ENCODE results near the gene HTR6. TPM values are rescaled to one million over a fixed set of nuclear protein-coding genes. Genes with fewer than 3 reads are reported as not detected.
"Not testable (repeated sequence)": the region's sequence is repeated elsewhere in the genome, so short reads cannot be mapped to it uniquely, and the experiment has no call there.

HTR6 gene
- total RNA-seq, 1 donor from 2014 or later = not detected

- no peaks in the 10 kb centered on the region for H3K27me3 Mint-ChIP-seq (ENCODE audit: low read depth)
- H3K36me3 Mint-ChIP-seq (ENCODE audit: low read depth) = peaks cover 5% of the 10 kb centered on the region
- no peak for DNase-seq (ENCODE audit: low read depth, low spot score)
- TF ChIP-seq, protein P1, sequence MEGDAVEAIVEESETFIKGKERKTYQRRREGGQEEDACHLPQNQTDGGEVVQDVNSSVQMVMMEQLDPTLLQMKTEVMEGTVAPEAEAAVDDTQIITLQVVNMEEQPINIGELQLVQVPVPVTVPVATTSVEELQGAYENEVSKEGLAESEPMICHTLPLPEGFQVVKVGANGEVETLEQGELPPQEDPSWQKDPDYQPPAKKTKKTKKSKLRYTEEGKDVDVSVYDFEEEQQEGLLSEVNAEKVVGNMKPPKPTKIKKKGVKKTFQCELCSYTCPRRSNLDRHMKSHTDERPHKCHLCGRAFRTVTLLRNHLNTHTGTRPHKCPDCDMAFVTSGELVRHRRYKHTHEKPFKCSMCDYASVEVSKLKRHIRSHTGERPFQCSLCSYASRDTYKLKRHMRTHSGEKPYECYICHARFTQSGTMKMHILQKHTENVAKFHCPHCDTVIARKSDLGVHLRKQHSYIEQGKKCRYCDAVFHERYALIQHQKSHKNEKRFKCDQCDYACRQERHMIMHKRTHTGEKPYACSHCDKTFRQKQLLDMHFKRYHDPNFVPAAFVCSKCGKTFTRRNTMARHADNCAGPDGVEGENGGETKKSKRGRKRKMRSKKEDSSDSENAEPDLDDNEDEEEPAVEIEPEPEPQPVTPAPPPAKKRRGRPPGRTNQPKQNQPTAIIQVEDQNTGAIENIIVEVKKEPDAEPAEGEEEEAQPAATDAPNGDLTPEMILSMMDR (conservative IDR thresholded peaks at IDR 0.05) = no peak
- H3K27ac Mint-ChIP-seq (ENCODE audit: unreplicated experiment) = no peak overlapping the region
- H3K4me1 Mint-ChIP-seq = no peaks in the 10 kb centered on the region
- no peak overlapping the region for H3K4me3 Mint-ChIP-seq
- H3K9me3 Mint-ChIP-seq = no peaks in the 10 kb centered on the region
These were observed 39.3 kb upstream of the HTR6 start for GRCh38 chr1:19625291-19625937.

GRCh38 chr1:19628879-19629278 is 35.8 kb upstream of the HTR6 start:
- H3K27ac Mint-ChIP-seq (ENCODE audit: unreplicated experiment) = peak overlapping the region; percentile 19
- no peak for DNase-seq (ENCODE audit: low read depth, low spot score)
- no peaks in the 10 kb centered on the region for H3K27me3 Mint-ChIP-seq (ENCODE audit: low read depth)
- TF ChIP-seq, protein P1 (conservative IDR thresholded peaks at IDR 0.05) = no peak
- no peak overlapping the region for H3K4me3 Mint-ChIP-seq
- H3K9me3 Mint-ChIP-seq = no peaks in the 10 kb centered on the region
- peaks cover 6% of the 10 kb centered on the region for H3K4me1 Mint-ChIP-seq
- H3K36me3 Mint-ChIP-seq (ENCODE audit: low read depth) = peaks cover 5% of the 10 kb centered on the region

DNA sequence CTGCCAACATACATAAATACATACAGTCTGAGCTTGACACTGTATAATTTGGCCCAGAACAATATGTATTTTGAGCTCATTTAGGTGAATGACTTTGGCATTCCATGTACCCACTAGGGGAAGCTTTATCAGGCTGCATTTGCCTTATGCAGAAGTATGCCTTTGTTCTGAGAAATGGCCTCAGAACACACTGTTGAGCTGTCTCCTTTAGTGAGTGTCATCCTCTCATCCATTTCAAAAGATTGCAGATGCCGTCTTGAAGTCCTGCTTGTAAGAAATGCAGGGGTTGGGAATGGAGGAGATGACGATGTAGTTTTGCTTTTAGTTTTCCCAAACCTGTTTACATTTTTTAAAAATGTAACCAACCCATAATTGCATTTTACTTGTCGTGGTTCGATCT is 35.3 kb upstream of the HTR6 start:
- Mint-ChIP-seq H3K9me3 (no peaks in the 10 kb centered on the region), H3K4me3 (no peak overlapping the region), H3K27me3 (ENCODE audit: low read depth) (no peaks in the 10 kb centered on the region), H3K27ac (ENCODE audit: unreplicated experiment) (no peak overlapping the region), H3K4me1 (peaks cover 6% of the 10 kb centered on the region), H3K36me3 (ENCODE audit: low read depth) (peaks cover 5% of the 10 kb centered on the region)
- TF ChIP-seq, protein P1 (conservative IDR thresholded peaks at IDR 0.05) = no peak
- no peak for DNase-seq (ENCODE audit: low read depth, low spot score)

DNA sequence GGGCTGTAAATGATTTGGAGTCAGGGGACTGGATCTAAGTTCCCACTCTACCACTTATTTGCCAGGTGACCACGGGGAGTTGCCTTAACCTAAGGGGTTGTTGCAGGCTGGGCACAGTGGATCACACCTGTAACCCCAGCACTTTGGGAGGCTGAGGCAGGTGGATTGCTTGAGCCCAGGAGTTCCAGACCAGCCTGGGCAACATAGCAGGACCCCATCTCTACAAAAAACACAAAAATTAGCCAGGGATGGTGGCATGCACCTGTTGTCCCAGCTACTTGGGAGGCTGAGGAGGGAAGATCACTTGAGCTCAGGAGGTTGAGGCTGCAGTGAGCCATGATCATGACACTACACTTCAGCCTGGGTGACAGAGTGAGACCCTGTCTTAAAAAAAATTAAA is 34.5 kb upstream of the HTR6 start:
- H3K4me1 Mint-ChIP-seq; H3K27ac Mint-ChIP-seq (ENCODE audit: unreplicated experiment); DNase-seq (ENCODE audit: low read depth, low spot score); H3K27me3 Mint-ChIP-seq (ENCODE audit: low read depth); H3K9me3 Mint-ChIP-seq; H3K36me3 Mint-ChIP-seq (ENCODE audit: low read depth); H3K4me3 Mint-ChIP-seq: not testable (repeated sequence)

GRCh38 chr1:19630720-19631395 is 33.8 kb upstream of the HTR6 start:
- Mint-ChIP-seq H3K27ac (ENCODE audit: unreplicated experiment) (no peak overlapping the region), H3K9me3 (no peaks in the 10 kb centered on the region), H3K27me3 (ENCODE audit: low read depth) (no peaks in the 10 kb centered on the region), H3K4me1 (peaks cover 6% of the 10 kb centered on the region), H3K4me3 (no peak overlapping the region), H3K36me3 (ENCODE audit: low read depth) (peaks cover 3% of the 10 kb centered on the region)
- DNase-seq (ENCODE audit: low read depth, low spot score) = no peak
- TF ChIP-seq, protein P1 (conservative IDR thresholded peaks at IDR 0.05) = no peak

DNA sequence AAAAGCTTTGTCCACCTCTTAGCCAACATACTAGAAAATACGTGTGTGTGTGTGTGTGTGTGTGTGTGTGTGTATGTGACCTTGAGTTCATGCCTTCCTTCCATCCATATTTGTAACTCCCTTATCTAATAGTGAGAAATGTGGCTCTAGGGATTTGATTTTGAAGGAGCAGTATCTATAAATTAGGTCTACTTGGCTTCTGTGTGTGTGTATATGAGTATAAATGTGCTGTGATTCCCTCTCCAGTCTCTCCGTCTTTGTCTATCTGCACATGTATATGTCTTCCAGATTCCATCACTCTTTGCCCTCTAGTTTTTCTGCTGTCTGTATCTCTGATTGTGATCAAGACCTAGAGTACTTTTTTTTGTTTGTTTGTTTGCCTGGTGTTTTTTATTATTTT is 32.5 kb upstream of the HTR6 start:
- H3K27me3 Mint-ChIP-seq (ENCODE audit: low read depth) = no peaks in the 10 kb centered on the region
- no peaks in the 10 kb centered on the region for H3K9me3 Mint-ChIP-seq

More for the DNA sequence above, 32.5 kb upstream of the HTR6 start:
- Mint-ChIP-seq H3K27ac (ENCODE audit: unreplicated experiment) (no peak overlapping the region), H3K36me3 (ENCODE audit: low read depth) (peaks cover 2% of the 10 kb centered on the region), H3K4me3 (no peak overlapping the region), H3K4me1 (peaks cover 6% of the 10 kb centered on the region)
- no peak for DNase-seq (ENCODE audit: low read depth, low spot score)
- TF ChIP-seq, protein P1 (conservative IDR thresholded peaks at IDR 0.05) = no peak
